ENCODE measurements around the gene CCDC134. TPM values are rescaled to one million over a fixed set of nuclear protein-coding genes. Genes with fewer than 3 reads are reported as not detected.

The CCDC134 gene
- total RNA-seq, 1 experiment from 2014 or later = 20.1 TPM

- intact Hi-C loops (cut with micrococcal nuclease; ENCODE audit: unreplicated experiment) = no loop called here
- no peaks in the 10 kb centered on the region for H3K27me3 Mint-ChIP-seq (ENCODE audit: unreplicated experiment)
- TF ChIP-seq CTCF (IDR thresholded peaks at IDR 0.05; ENCODE audit: unreplicated experiment) = no peak
- no TSS peak for BruUV-seq (replicated peaks)
- H3K4me1 Mint-ChIP-seq (ENCODE audit: low read depth, unreplicated experiment) = no peaks in the 10 kb centered on the region
- H3K9me3 Mint-ChIP-seq (ENCODE audit: low read depth, unreplicated experiment) = no peaks in the 10 kb centered on the region
- no peak overlapping the region for H3K4me3 Mint-ChIP-seq (ENCODE audit: low read depth, unreplicated experiment)
- DNase-seq = no peak
- CTCF ChIA-PET = interaction anchor here (0.6 to 1.2 kb wide), 4 partner anchors 9 to 643 kb away, joined by 4 to 6 read pairs (median 5); no protein-coding TSS in a partner anchor
- H3K36me3 Mint-ChIP-seq (ENCODE audit: insufficient read depth, unreplicated experiment) = peaks cover 11% of the 10 kb centered on the region
- no peak overlapping the region for H3K27ac Mint-ChIP-seq (ENCODE audit: unreplicated experiment)
These were observed 9.5 kb downstream of the CCDC134 start for GRCh38 chr22:41810022-41810421.

DNA sequence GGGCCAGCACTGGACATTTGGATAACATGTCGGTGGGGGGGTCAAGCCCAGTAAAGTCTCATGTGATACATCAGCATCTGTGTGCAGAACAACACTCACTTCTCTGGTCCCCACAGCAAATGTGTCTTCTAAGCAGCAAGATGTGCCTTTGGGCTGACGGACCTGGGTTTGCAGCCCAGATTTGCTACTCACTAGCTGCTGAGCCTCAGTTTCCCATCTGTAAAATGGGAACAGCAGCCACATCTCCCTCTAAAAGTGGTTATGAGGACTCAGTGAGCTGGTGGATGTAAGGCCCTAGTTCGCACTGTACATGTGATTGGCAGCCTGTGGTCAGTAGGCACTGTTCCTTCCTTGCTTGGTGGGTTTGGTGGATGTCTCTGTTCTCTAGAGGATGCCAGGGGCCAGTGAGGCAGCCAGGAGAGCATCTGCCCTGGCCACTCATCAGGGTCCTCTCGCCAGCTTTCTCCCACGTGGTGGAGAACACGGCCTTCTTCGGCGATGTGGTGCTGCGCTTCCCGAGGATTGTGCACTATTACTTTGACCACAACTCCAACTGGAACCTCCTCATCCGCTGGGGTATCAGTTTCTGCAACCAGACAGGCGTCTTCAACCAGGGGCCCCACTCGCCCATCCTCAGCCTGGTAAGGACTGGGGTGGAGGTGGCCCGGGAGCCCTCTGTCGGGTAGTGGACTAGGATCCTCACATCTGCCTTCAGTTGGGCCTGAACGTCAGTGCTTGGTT lies 12.5 kb downstream of the CCDC134 start:
- Mint-ChIP-seq H3K9me3 (ENCODE audit: low read depth, unreplicated experiment) (no peaks in the 10 kb centered on the region), H3K4me3 (ENCODE audit: low read depth, unreplicated experiment) (no peak overlapping the region), H3K4me1 (ENCODE audit: low read depth, unreplicated experiment) (no peaks in the 10 kb centered on the region), H3K27me3 (ENCODE audit: unreplicated experiment) (no peaks in the 10 kb centered on the region), H3K36me3 (ENCODE audit: insufficient read depth, unreplicated experiment) (peaks cover 11% of the 10 kb centered on the region), H3K27ac (ENCODE audit: unreplicated experiment) (no peak overlapping the region)
- DNase-seq = no peak
- no TSS peak for BruUV-seq (replicated peaks)
- intact Hi-C loops (cut with micrococcal nuclease; ENCODE audit: unreplicated experiment) = no loop called here
- CTCF ChIA-PET = no interaction called here
- no peak for TF ChIP-seq CTCF (IDR thresholded peaks at IDR 0.05; ENCODE audit: unreplicated experiment)

GRCh38 chr22:41813726-41814410 lies 13.4 kb downstream of the CCDC134 start:
- DNase-seq = no peak
- no peaks in the 10 kb centered on the region for H3K9me3 Mint-ChIP-seq (ENCODE audit: low read depth, unreplicated experiment)
- no peak overlapping the region for H3K27ac Mint-ChIP-seq (ENCODE audit: unreplicated experiment)
- TF ChIP-seq CTCF (IDR thresholded peaks at IDR 0.05; ENCODE audit: unreplicated experiment) = no peak
- H3K36me3 Mint-ChIP-seq (ENCODE audit: insufficient read depth, unreplicated experiment) = peaks cover 11% of the 10 kb centered on the region
- intact Hi-C loops (cut with micrococcal nuclease; ENCODE audit: unreplicated experiment) = no loop called here
- H3K4me1 Mint-ChIP-seq (ENCODE audit: low read depth, unreplicated experiment) = no peaks in the 10 kb centered on the region
- no peaks in the 10 kb centered on the region for H3K27me3 Mint-ChIP-seq (ENCODE audit: unreplicated experiment)
- CTCF ChIA-PET = interaction anchor here (0.7 kb wide), 1 partner anchor 127 kb away, joined by 4 read pairs; no protein-coding TSS in a partner anchor
- no TSS peak for BruUV-seq (replicated peaks)
- H3K4me3 Mint-ChIP-seq (ENCODE audit: low read depth, unreplicated experiment) = no peak overlapping the region

DNA sequence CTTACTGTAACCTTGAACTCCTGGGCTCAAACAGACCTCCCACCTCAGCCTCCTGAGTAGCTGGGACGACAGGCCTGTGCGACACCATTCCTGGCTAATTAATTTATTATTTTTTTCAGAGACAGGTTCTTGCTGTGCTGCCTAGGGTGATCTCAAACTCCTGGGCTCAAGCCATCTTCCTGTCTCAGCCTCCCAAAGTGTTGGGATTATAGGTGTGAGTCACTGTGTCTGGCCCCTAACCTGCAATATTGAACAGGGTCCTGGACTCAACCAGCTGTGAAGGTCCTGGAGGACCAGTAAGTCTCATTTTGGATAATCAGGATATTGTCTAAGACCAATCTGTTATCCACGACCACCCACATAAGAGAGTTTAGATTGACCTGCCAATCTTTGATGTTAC lies 15.2 kb downstream of the CCDC134 start:
- CTCF ChIA-PET = no interaction called here
- no TSS peak for BruUV-seq (replicated peaks)
- intact Hi-C loops (cut with micrococcal nuclease; ENCODE audit: unreplicated experiment) = no loop called here
- Mint-ChIP-seq H3K4me1 (ENCODE audit: low read depth, unreplicated experiment) (no peaks in the 10 kb centered on the region), H3K27me3 (ENCODE audit: unreplicated experiment) (no peaks in the 10 kb centered on the region), H3K4me3 (ENCODE audit: low read depth, unreplicated experiment) (no peak overlapping the region), H3K27ac (ENCODE audit: unreplicated experiment) (no peak overlapping the region), H3K36me3 (ENCODE audit: insufficient read depth, unreplicated experiment) (peaks cover 12% of the 10 kb centered on the region), H3K9me3 (ENCODE audit: low read depth, unreplicated experiment) (no peaks in the 10 kb centered on the region)
- no peak for TF ChIP-seq CTCF (IDR thresholded peaks at IDR 0.05; ENCODE audit: unreplicated experiment)
- no peak for DNase-seq
